Activated T-helper 9 cell treated with anti-CD3 and anti-CD28 coated beads, Interleukin-2, amount 50 U/mL, for 16 hours (primary cell): ENCODE results near the gene FOXE3.
"Not testable (repeated sequence)": the region's sequence is repeated elsewhere in the genome, so short reads cannot be mapped to it uniquely, and the experiment has no call there.

Experiments used
- DNase-seq: peaks from one replicate; pipeline ENCODE4 v3.0.0-alpha.2; 2020; ENCODE audit warnings: low read depth

The FOXE3 gene

DNA sequence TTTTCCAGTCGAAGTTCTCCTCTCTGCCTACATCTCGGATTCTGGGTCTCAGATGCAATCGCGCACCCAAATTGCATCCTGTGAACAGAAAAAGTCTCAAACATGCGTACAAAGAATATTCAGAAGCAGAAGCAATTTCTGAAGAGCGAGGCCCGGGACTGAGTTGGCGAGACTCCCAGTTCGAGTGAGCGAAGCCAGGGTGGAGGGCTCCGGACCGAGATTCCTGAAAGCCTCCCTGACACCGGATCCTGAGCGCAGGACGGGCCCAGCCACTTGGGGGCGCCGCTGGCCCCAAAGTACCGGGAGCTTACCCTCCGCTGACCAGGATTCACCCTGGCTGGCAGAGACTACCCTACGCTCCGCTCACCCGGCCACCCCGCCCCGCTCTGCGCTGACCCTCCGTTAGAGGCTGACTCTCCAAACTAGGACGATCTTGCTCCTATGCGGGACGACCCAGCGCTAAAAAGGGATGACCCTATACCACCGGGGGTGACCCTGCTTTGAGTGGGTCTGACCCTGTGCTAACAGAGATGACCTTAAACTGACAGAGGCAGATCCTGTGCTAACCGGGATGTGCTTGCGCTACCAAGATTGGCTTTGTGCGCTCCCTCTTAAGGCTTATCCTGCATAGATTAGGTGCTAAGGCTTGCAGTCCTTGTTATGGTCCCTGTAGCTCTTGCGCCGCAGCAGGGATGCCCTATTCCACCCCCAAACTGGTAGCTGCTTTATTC is 33.9 kb downstream of the FOXE3 start:
- DNase-seq = no peak

DNA sequence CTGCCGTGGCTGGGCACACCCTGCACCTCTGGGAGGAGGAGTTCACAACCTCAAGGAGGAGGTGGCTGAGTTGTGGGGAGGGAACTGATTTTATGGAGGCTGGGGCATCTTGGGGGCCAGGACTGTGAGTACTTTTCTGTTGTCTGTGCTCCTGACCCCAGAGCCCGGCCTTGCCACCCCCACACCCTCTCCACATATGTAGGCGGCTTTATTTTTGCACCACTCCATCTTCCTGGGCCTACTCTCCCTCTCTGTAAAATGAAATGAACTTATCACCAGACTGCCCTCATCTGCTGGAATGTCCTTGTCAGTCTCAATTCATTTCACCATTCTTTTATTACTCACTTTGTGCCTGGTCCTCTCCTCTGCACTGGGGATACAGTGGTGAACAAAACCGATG is 34.5 kb downstream of the FOXE3 start:
- no peak for DNase-seq

DNA sequence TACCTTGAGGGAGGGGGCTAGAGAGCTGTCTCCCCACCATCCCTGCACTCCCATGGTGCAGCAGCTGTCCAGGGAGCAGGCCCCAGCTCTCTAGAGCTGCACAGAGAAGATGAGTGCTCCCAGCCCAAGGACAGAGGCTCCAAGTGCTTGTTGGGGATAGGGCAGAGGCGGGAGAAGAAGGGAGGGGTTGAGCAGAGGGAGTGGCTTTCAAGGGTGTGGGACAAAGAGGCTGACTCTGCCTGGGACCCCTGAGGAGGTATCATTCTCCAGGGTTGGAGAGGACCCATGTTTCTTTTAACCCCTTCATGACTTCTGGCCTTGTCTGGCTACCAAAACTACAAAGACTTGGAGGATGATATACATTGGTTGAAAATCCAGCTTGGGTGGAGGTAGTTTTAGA is 36.3 kb downstream of the FOXE3 start:
- DNase-seq = no peak

DNA sequence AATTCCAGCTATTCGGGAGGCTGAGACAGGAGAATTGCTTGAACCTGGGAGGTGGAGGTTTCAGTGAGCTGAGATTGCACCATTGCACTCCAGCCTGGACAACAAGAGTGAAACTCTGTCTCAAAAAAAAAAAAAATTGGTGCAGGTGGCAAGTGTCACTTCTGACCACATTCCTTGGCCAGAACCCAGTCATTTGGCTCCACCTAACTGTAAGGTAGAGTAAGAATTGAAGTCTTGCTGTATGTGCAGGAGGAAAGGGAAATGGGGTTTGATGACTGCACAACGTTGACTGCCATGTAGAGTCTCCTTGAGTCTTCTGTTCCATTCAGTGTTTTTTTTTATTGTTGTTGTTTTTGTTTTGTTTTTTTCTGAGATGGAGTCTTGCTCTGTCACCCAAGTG is 37.8 kb downstream of the FOXE3 start:
- not testable (repeated sequence) for DNase-seq

DNA sequence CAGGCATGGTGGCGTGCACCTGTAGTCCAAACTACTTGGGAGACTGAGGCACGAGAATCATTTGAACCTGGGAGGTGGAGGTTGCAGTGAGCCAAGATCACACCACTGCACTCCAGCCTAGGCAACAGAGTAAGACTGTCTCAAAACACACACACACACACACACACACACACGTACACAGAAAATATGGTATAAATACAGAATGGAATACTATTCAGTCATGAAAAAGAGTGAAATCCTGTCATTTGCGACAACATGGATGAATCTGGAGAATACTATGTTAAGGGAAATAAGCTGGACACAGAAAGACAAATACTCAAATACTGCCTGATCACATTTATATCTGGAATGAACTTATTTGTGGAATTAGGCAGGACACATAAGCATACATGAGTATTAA is 40.2 kb downstream of the FOXE3 start:
- no peak for DNase-seq

DNA sequence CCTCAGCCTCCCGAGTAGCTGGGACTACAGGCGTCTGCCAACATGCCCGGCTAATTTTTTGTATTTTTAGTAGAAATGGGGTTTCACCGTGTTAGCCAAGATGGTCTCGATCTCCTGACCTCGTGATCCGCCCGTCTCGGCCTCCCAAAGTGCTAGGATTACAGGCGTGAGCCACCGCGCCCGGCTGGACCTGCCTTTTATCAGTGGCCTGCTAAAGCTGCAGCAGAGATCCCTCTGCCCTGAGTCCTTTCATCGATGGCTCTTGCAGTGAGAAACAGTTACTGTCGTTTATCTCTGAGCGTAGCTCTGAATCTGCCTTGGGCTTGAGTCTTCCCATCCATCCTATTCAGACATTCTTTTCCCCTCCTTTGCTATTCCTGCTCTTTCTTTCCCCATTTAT is 41.5 kb downstream of the FOXE3 start:
- DNase-seq = not testable (repeated sequence)

DNA sequence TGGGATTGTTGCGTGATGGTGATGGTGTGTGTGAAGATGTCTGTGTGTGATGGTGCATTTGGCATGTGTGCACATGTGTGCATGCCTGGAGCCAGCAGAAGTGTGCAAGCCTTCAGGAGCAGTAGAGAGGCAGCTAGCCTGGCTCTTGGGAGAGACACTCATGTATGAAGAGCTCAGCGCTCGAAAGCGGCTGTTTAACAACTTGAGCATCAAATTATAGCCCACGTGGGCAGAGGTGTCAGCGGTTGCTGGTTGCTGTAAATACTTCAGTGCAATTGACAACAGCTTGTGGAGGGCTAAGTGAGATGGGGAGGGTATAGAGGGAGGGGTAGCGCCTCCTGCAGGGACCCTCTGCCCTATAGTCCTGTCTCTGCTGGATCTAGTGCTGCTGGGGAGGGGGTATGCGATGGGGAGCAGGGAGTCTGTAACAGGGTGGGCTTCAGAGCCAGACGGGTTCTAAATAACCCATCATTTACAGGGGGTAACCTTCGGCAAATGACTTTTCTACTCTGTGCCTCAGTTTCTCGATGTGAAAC is 43.2 kb downstream of the FOXE3 start:
- DNase-seq = no peak

DNA sequence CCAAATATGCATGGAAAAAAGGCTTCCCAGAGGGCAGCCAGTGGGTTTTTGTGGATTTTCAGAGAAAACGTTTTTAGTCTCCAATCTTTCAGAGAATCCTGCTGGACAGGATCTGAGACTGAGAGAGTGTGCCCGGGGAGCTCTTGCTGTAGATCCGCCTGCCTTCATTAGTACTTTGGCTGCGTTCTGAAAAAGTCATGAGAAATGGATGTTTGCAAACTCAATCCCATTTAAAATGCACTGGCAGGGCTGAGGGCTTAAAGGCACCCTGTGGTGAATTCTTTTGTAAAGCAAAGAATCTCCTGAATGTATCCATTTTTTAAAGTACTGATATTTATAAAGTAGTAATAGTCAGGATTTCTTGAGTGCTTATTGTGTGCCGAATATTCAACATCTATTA is 44.0 kb downstream of the FOXE3 start:
- no peak for DNase-seq

DNA sequence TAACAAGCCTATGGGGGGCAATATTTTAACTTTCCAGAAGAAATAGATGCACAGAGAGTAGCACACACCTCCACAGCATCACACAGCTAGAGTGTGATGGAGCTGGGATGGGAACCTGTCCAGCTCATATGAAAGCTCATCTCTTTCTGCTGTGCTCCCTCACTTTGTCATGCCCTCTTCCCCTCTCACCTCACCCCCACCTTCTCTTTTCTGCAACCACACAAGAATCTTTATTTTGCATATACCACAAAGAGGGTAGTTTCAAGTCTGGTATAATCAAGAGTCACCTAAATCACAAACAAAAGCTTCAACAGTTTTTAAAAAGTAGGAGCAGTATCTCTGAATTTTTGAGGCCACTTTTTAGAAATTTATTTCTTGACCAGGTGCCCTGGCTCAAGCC is 44.4 kb downstream of the FOXE3 start:
- no peak for DNase-seq

DNA sequence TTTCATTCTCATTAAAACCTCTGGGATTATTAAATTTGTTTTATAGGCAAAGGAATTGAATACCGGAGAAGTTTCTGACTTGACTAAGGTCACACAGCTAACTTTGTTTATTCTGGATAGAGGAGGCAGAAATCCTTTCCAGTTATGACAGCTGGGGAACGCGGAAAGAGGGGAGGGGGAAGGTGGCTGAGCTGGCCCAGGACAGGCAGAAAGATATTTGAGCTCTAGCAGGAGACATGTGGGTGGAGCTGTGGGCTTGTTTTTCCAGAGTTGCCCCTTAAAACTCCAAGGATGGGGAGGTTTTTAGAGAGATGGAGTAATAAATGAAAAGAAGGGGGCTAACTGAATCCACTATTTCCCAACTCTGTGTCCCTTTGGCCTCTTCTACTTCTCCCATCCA is 49.5 kb downstream of the FOXE3 start:
- no peak for DNase-seq
